ENCODE data around the gene FBXO8. TPM values are rescaled to one million over a fixed set of nuclear protein-coding genes. Genes with fewer than 3 reads are reported as not detected.
A peak's percentile ranks its signal among the peaks of the same experiment; 100 is the strongest.

FBXO8 gene
- total RNA-seq, 2 experiments from 2014 or later: 16.2 to 17.4 TPM

GRCh38 chr4:174214101-174214878 is 69.2 kb downstream of the FBXO8 start:
- no peak overlapping the region for H3K27ac Mint-ChIP-seq
- no peaks in the 10 kb centered on the region for H3K36me3 Mint-ChIP-seq
- DNase-seq: peak; percentile 18
- H3K4me3 Mint-ChIP-seq: peak overlapping the region; percentile 62
- H3K4me1 Mint-ChIP-seq: peaks cover 48% of the 10 kb centered on the region
- H3K27me3 Mint-ChIP-seq: peaks cover 97% of the 10 kb centered on the region
- no peaks in the 10 kb centered on the region for H3K9me3 Mint-ChIP-seq

GRCh38 chr4:174213731-174214100 is 69.8 kb downstream of the FBXO8 start:
- H3K4me1 Mint-ChIP-seq: peaks cover 48% of the 10 kb centered on the region
- peak overlapping the region; percentile 62 for H3K4me3 Mint-ChIP-seq
- no peak overlapping the region for H3K27ac Mint-ChIP-seq
- H3K9me3 Mint-ChIP-seq: no peaks in the 10 kb centered on the region
- H3K27me3 Mint-ChIP-seq: peaks cover 97% of the 10 kb centered on the region
- H3K36me3 Mint-ChIP-seq: no peaks in the 10 kb centered on the region
- DNase-seq: no peak

- no peak overlapping the region for H3K27ac Mint-ChIP-seq
- H3K9me3 Mint-ChIP-seq: no peaks in the 10 kb centered on the region
- no peak overlapping the region for H3K4me3 Mint-ChIP-seq
- H3K4me1 Mint-ChIP-seq: peaks cover 38% of the 10 kb centered on the region
- peaks cover 92% of the 10 kb centered on the region for H3K27me3 Mint-ChIP-seq
- no peaks in the 10 kb centered on the region for H3K36me3 Mint-ChIP-seq
- DNase-seq: no peak
Observed at GRCh38 chr4:174212061-174212460, 71.4 kb downstream of the FBXO8 start.

- no peak overlapping the region for H3K27ac Mint-ChIP-seq
- peaks cover 88% of the 10 kb centered on the region for H3K27me3 Mint-ChIP-seq
- no peaks in the 10 kb centered on the region for H3K36me3 Mint-ChIP-seq
- H3K4me3 Mint-ChIP-seq: no peak overlapping the region
- DNase-seq: no peak
- H3K9me3 Mint-ChIP-seq: no peaks in the 10 kb centered on the region
- peaks cover 33% of the 10 kb centered on the region for H3K4me1 Mint-ChIP-seq
Observed at GRCh38 chr4:174211622-174212044, 71.8 kb downstream of the FBXO8 start.

GRCh38 chr4:174210952-174211490 is 72.4 kb downstream of the FBXO8 start:
- no peaks in the 10 kb centered on the region for H3K9me3 Mint-ChIP-seq
- no peak overlapping the region for H3K4me3 Mint-ChIP-seq
- H3K27me3 Mint-ChIP-seq: peaks cover 85% of the 10 kb centered on the region
- DNase-seq: no peak
- H3K4me1 Mint-ChIP-seq: peaks cover 27% of the 10 kb centered on the region
- H3K27ac Mint-ChIP-seq: no peak overlapping the region
- no peaks in the 10 kb centered on the region for H3K36me3 Mint-ChIP-seq

- no peaks in the 10 kb centered on the region for H3K9me3 Mint-ChIP-seq
- H3K4me1 Mint-ChIP-seq: peaks cover 24% of the 10 kb centered on the region
- H3K27me3 Mint-ChIP-seq: peaks cover 80% of the 10 kb centered on the region
- no peak overlapping the region for H3K4me3 Mint-ChIP-seq
- no peak for DNase-seq
- no peak overlapping the region for H3K27ac Mint-ChIP-seq
- no peaks in the 10 kb centered on the region for H3K36me3 Mint-ChIP-seq
Observed at GRCh38 chr4:174210354-174210753, 73.1 kb downstream of the FBXO8 start.

GRCh38 chr4:174209341-174209740 is 74.1 kb downstream of the FBXO8 start:
- no peak for DNase-seq
- Mint-ChIP-seq H3K9me3 (no peaks in the 10 kb centered on the region), H3K27me3 (peaks cover 74% of the 10 kb centered on the region), H3K4me1 (peaks cover 19% of the 10 kb centered on the region), H3K36me3 (no peaks in the 10 kb centered on the region), H3K4me3 (no peak overlapping the region), H3K27ac (no peak overlapping the region)

GRCh38 chr4:174207367-174207766 is 76.1 kb downstream of the FBXO8 start:
- H3K9me3 Mint-ChIP-seq: no peaks in the 10 kb centered on the region
- H3K36me3 Mint-ChIP-seq: no peaks in the 10 kb centered on the region
- H3K27me3 Mint-ChIP-seq: peaks cover 59% of the 10 kb centered on the region
- H3K4me3 Mint-ChIP-seq: no peak overlapping the region
- H3K4me1 Mint-ChIP-seq: peaks cover 10% of the 10 kb centered on the region
- no peak overlapping the region for H3K27ac Mint-ChIP-seq
- no peak for DNase-seq

GRCh38 chr4:174204164-174204831 is 79.2 kb downstream of the FBXO8 start:
- Mint-ChIP-seq H3K27ac (no peak overlapping the region), H3K4me3 (no peak overlapping the region), H3K27me3 (peaks cover 39% of the 10 kb centered on the region), H3K36me3 (no peaks in the 10 kb centered on the region), H3K9me3 (no peaks in the 10 kb centered on the region), H3K4me1 (no peaks in the 10 kb centered on the region)
- DNase-seq: no peak

- Mint-ChIP-seq H3K9me3 (no peaks in the 10 kb centered on the region), H3K27ac (no peak overlapping the region), H3K27me3 (peaks cover 33% of the 10 kb centered on the region), H3K36me3 (no peaks in the 10 kb centered on the region), H3K4me1 (no peaks in the 10 kb centered on the region), H3K4me3 (no peak overlapping the region)
- DNase-seq: no peak
Observed at GRCh38 chr4:174201871-174202270, 81.6 kb downstream of the FBXO8 start.

- no peaks in the 10 kb centered on the region for H3K4me1 Mint-ChIP-seq
Observed at GRCh38 chr4:174199735-174200134, 83.7 kb downstream of the FBXO8 start.

GRCh38 chr4:174198828-174199227 is 84.6 kb downstream of the FBXO8 start:
- Mint-ChIP-seq H3K27ac (no peak overlapping the region), H3K9me3 (no peaks in the 10 kb centered on the region), H3K4me3 (no peak overlapping the region), H3K27me3 (peaks cover 43% of the 10 kb centered on the region), H3K36me3 (no peaks in the 10 kb centered on the region), H3K4me1 (no peaks in the 10 kb centered on the region)
- no peak for DNase-seq

More at GRCh38 chr4:174199735-174200134, 83.7 kb downstream of the FBXO8 start:
- Mint-ChIP-seq H3K27me3 (peaks cover 42% of the 10 kb centered on the region), H3K27ac (no peak overlapping the region), H3K4me3 (no peak overlapping the region), H3K9me3 (no peaks in the 10 kb centered on the region), H3K36me3 (no peaks in the 10 kb centered on the region)
- no peak for DNase-seq

GRCh38 chr4:174198396-174198795 is 85.1 kb downstream of the FBXO8 start:
- H3K4me3 Mint-ChIP-seq: no peak overlapping the region
- H3K36me3 Mint-ChIP-seq: no peaks in the 10 kb centered on the region
- no peak overlapping the region for H3K27ac Mint-ChIP-seq
- peaks cover 47% of the 10 kb centered on the region for H3K27me3 Mint-ChIP-seq
- no peaks in the 10 kb centered on the region for H3K4me1 Mint-ChIP-seq
- no peaks in the 10 kb centered on the region for H3K9me3 Mint-ChIP-seq
- no peak for DNase-seq

GRCh38 chr4:174193438-174194374 is 89.8 kb downstream of the FBXO8 start:
- H3K4me3 Mint-ChIP-seq: no peak overlapping the region
- no peak for DNase-seq
- peaks cover 60% of the 10 kb centered on the region for H3K27me3 Mint-ChIP-seq
- H3K27ac Mint-ChIP-seq: no peak overlapping the region
- H3K4me1 Mint-ChIP-seq: no peaks in the 10 kb centered on the region
- H3K9me3 Mint-ChIP-seq: no peaks in the 10 kb centered on the region
- no peaks in the 10 kb centered on the region for H3K36me3 Mint-ChIP-seq

GRCh38 chr4:174192943-174193342 is 90.5 kb downstream of the FBXO8 start:
- H3K4me1 Mint-ChIP-seq: no peaks in the 10 kb centered on the region
- H3K36me3 Mint-ChIP-seq: no peaks in the 10 kb centered on the region
- no peak overlapping the region for H3K27ac Mint-ChIP-seq

More at GRCh38 chr4:174192943-174193342, 90.5 kb downstream of the FBXO8 start:
- no peak for DNase-seq
- Mint-ChIP-seq H3K4me3 (no peak overlapping the region), H3K9me3 (no peaks in the 10 kb centered on the region), H3K27me3 (peaks cover 65% of the 10 kb centered on the region)
